Prostate gland (tissue), 2 donors: Measurements from ENCODE around the gene NTM.

Experiments
- CTCF ChIP-seq, 4 experiments: fragments of 200-600 bp in 2 of 4; fragments of 450-650 bp in 2 of 4; sonication (generic) in 2 of 4; IDR thresholded peaks; 1 replicate in 3 of 4; 2 replicates in 1 of 4; pipeline ENCODE4 v1.5.1; 2016 to 2019; ENCODE audit warnings: antibody characterized with exemption in 4 of 4, mild to moderate bottlenecking in 2 of 4, moderate library complexity in 2 of 4
- POLR2A ChIP-seq: fragments of 450-650 bp; IDR thresholded peaks from one replicate; pipeline ENCODE4 v1.6.1; 2016; ENCODE audit warnings: antibody characterized with exemption, mild to moderate bottlenecking
- POLR2AphosphoS5 ChIP-seq: sonication (generic); formaldehyde crosslinking; IDR thresholded peaks from one replicate; pipeline ENCODE4 v1.6.1; 2017; ENCODE audit warnings: antibody characterized with exemption

- no peak for TF ChIP-seq CTCF (IDR thresholded peaks at IDR 0.05)
- TF ChIP-seq POLR2AphosphoS5, result no peak
- TF ChIP-seq POLR2A, result no peak
Observed at GRCh38 chr11:132101881-132102280, 731.5 kb downstream of the NTM start.
